ENCODE results near the gene SPATA21. TPM values are rescaled to one million over a fixed set of nuclear protein-coding genes. Genes with fewer than 3 reads are reported as not detected.

Gene SPATA21
- polyA plus RNA-seq, 3 donors = not detected

- Histone ChIP-seq H3K9ac (ENCODE audit: insufficient read depth, low read length, poor library complexity, severe bottlenecking) (peak overlapping the region; percentile 11), H2AFZ (ENCODE audit: insufficient read depth, low read depth, low read length, poor library complexity, severe bottlenecking) (no peak overlapping the region), H3K27ac (ENCODE audit: low read depth in 1 of 2, low read length in 2 of 2) (peak overlapping the region; percentile 69 to 99), H3K79me2 (ENCODE audit: insufficient read depth, low read length) (peaks cover 61% of the 10 kb centered on the region), H3K36me3 (replicated peaks in 1 of 2; ENCODE audit: control insufficient read depth in 1 of 2, insufficient read depth in 2 of 2, low read length in 2 of 2) (peaks cover 28 to 36% of the 10 kb centered on the region in 2 donors), H4K20me1 (ENCODE audit: insufficient read depth, low read length) (peaks cover 61% of the 10 kb centered on the region), H3K4me3 (replicated peaks in 1 of 3; ENCODE audit: low read depth in 2 of 3, low read length in 3 of 3) (peak overlapping the region in 1 of 3 experiments; percentile 100), H3K9me3 (replicated peaks in 1 of 2; ENCODE audit: control insufficient read depth in 1 of 2, insufficient read depth in 1 of 2, low read length in 2 of 2) (no peaks in the 10 kb centered on the region), H3K4me1 (ENCODE audit: control insufficient read depth in 1 of 2, insufficient read depth in 2 of 2, low read length in 2 of 2) (peaks cover 56% of the 10 kb centered on the region in 2 donors), H3K27me3 (ENCODE audit: control insufficient read depth in 2 of 2, insufficient read depth in 2 of 2, low read length in 2 of 2) (no peaks in the 10 kb centered on the region), H3K4me2 (replicated peaks; ENCODE audit: extremely low read depth, low read length, poor library complexity, severe bottlenecking) (peak overlapping the region; percentile 92)
- intact Hi-C loops (cut with micrococcal nuclease) = loop anchor here in 1 of 2 donors (5.0 kb wide), 1 partner anchor 76 kb away; the partner anchor contains the start of gene SZRD1
- WGBS (ENCODE audit: insufficient coverage) = no CpG with 5 or more reads among the region's 2 CpGs
- Mint-ChIP-seq H3K27me3 (ENCODE audit: low read depth in 3 of 3) (peaks cover 0 to 2% (median 0%) of the 10 kb centered on the region in 3 donors), H3K9me3 (peaks cover 0 to 3% (median 0%) of the 10 kb centered on the region in 7 donors), H3K36me3 (peaks cover 31 to 49% of the 10 kb centered on the region in 2 donors), H3K4me1 (peaks cover 58% of the 10 kb centered on the region), H3K4me3 (no peak overlapping the region), H3K27ac (peak overlapping the region; percentile 4 to 93 (median 63))
- DNase-seq = no peak
- TF ChIP-seq, protein P1, sequence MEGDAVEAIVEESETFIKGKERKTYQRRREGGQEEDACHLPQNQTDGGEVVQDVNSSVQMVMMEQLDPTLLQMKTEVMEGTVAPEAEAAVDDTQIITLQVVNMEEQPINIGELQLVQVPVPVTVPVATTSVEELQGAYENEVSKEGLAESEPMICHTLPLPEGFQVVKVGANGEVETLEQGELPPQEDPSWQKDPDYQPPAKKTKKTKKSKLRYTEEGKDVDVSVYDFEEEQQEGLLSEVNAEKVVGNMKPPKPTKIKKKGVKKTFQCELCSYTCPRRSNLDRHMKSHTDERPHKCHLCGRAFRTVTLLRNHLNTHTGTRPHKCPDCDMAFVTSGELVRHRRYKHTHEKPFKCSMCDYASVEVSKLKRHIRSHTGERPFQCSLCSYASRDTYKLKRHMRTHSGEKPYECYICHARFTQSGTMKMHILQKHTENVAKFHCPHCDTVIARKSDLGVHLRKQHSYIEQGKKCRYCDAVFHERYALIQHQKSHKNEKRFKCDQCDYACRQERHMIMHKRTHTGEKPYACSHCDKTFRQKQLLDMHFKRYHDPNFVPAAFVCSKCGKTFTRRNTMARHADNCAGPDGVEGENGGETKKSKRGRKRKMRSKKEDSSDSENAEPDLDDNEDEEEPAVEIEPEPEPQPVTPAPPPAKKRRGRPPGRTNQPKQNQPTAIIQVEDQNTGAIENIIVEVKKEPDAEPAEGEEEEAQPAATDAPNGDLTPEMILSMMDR (IDR thresholded peaks at IDR 0.05) = no peak
Measured at GRCh38 chr1:16442941-16443340, 5.7 kb upstream of the SPATA21 start.

- Mint-ChIP-seq H3K4me1 (peaks cover 59% of the 10 kb centered on the region), H3K27me3 (ENCODE audit: low read depth in 3 of 3) (peaks cover 0 to 2% (median 1%) of the 10 kb centered on the region in 3 donors), H3K27ac (peak overlapping the region; percentile 41 to 97 (median 74)), H3K36me3 (peaks cover 24 to 43% of the 10 kb centered on the region in 2 donors), H3K9me3 (peaks cover 0 to 3% (median 0%) of the 10 kb centered on the region in 7 donors), H3K4me3 (peak overlapping the region; percentile 15 to 56)
- Histone ChIP-seq H3K4me1 (ENCODE audit: control insufficient read depth in 1 of 2, insufficient read depth in 2 of 2, low read length in 2 of 2) (peaks cover 56% of the 10 kb centered on the region in 2 donors), H3K4me2 (replicated peaks; ENCODE audit: extremely low read depth, low read length, poor library complexity, severe bottlenecking) (peak overlapping the region; percentile 92), H3K79me2 (ENCODE audit: insufficient read depth, low read length) (peaks cover 55% of the 10 kb centered on the region), H3K27ac (ENCODE audit: low read depth in 1 of 2, low read length in 2 of 2) (peak overlapping the region; percentile 69 to 99), H3K9ac (ENCODE audit: insufficient read depth, low read length, poor library complexity, severe bottlenecking) (no peak overlapping the region), H3K9me3 (replicated peaks in 1 of 2; ENCODE audit: control insufficient read depth in 1 of 2, insufficient read depth in 1 of 2, low read length in 2 of 2) (no peaks in the 10 kb centered on the region), H3K4me3 (replicated peaks in 1 of 3; ENCODE audit: low read depth in 2 of 3, low read length in 3 of 3) (peak overlapping the region in 1 of 3 experiments; percentile 100), H3K36me3 (replicated peaks in 1 of 2; ENCODE audit: control insufficient read depth in 1 of 2, insufficient read depth in 2 of 2, low read length in 2 of 2) (peaks cover 21 to 29% of the 10 kb centered on the region in 2 donors), H2AFZ (ENCODE audit: insufficient read depth, low read depth, low read length, poor library complexity, severe bottlenecking) (no peak overlapping the region), H4K20me1 (ENCODE audit: insufficient read depth, low read length) (peaks cover 54% of the 10 kb centered on the region), H3K27me3 (ENCODE audit: control insufficient read depth in 2 of 2, insufficient read depth in 2 of 2, low read length in 2 of 2) (no peaks in the 10 kb centered on the region)
- peak; percentile 27 to 51 (median 45) for DNase-seq
- intact Hi-C loops (cut with micrococcal nuclease) = loop anchor here in 1 of 2 donors (5.0 kb wide), 1 partner anchor 75 kb away; the partner anchor contains the start of gene SZRD1
- TF ChIP-seq, protein P1 (IDR thresholded peaks at IDR 0.05) = no peak
- WGBS (ENCODE audit: insufficient coverage) = 76% methylated on average over 6 of the region's 7 CpGs
Measured at GRCh38 chr1:16442265-16442664, 5.0 kb upstream of the SPATA21 start.

Measured in CD14-positive monocyte (primary cell).